Peyer's patch (tissue), 4 donors: ENCODE data around the gene PLXNA4.

ENCODE experiments used
- POLR2A ChIP-seq, 2 donors: fragments of 450-650 bp; IDR thresholded peaks; one replicate each; pipeline ENCODE4 v1.5.1; 2017; ENCODE audit warnings: antibody characterized with exemption in 2 of 2, mild to moderate bottlenecking in 2 of 2, moderate library complexity in 2 of 2
- TF ChIP-seq, protein P1 (sequence below), 6 experiments: fragments of 450-650 bp in 4 of 6; fragments of 200-600 bp in 2 of 6; sonication (generic) in 1 of 6; IDR thresholded peaks; one replicate each; pipeline ENCODE4 v1.5.1; 2017 to 2019; ENCODE audit warnings: antibody characterized with exemption in 6 of 6, mild to moderate bottlenecking in 3 of 6, moderate library complexity in 1 of 6

GRCh38 chr7:132192809-132193208, 383.5 kb downstream of the PLXNA4 start:
- TF ChIP-seq, protein P1, sequence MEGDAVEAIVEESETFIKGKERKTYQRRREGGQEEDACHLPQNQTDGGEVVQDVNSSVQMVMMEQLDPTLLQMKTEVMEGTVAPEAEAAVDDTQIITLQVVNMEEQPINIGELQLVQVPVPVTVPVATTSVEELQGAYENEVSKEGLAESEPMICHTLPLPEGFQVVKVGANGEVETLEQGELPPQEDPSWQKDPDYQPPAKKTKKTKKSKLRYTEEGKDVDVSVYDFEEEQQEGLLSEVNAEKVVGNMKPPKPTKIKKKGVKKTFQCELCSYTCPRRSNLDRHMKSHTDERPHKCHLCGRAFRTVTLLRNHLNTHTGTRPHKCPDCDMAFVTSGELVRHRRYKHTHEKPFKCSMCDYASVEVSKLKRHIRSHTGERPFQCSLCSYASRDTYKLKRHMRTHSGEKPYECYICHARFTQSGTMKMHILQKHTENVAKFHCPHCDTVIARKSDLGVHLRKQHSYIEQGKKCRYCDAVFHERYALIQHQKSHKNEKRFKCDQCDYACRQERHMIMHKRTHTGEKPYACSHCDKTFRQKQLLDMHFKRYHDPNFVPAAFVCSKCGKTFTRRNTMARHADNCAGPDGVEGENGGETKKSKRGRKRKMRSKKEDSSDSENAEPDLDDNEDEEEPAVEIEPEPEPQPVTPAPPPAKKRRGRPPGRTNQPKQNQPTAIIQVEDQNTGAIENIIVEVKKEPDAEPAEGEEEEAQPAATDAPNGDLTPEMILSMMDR (IDR thresholded peaks at IDR 0.05) = no peak
- no peak for TF ChIP-seq POLR2A (IDR thresholded peaks at IDR 0.05)
